Measurements from ENCODE around the gene XNDC1N.

GRCh38 chr11:71962428-71963038 lies 34.1 kb upstream of the XNDC1N start:
- no peak for TF ChIP-seq POLR2A (IDR thresholded peaks at IDR 0.05; ENCODE audit: low read depth, low read length)
- TF ChIP-seq CTCF (conservative IDR thresholded peaks at IDR 0.05; ENCODE audit: low read depth, low read length) = no peak
- TF ChIP-seq RCOR1 (IDR thresholded peaks at IDR 0.05; ENCODE audit: insufficient replicate concordance, low read length) = no peak
- TF ChIP-seq MAZ (IDR thresholded peaks at IDR 0.05; ENCODE audit: borderline replicate concordance, low read depth, low read length) = no peak
- TF ChIP-seq FOS (IDR thresholded peaks at IDR 0.05; ENCODE audit: low read depth, low read length) = no peak
- no peak for TF ChIP-seq MXI1 (IDR thresholded peaks at IDR 0.05; ENCODE audit: borderline replicate concordance, low read depth, low read length)
- TF ChIP-seq RFX5 (IDR thresholded peaks at IDR 0.05; ENCODE audit: low read depth, low read length) = no peak
- no peak for TF ChIP-seq RAD21 (IDR thresholded peaks at IDR 0.05; ENCODE audit: low read length)
- no peak for TF ChIP-seq SMC3 (IDR thresholded peaks at IDR 0.05; ENCODE audit: low read depth, low read length)
- no peak for TF ChIP-seq ELK1 (IDR thresholded peaks at IDR 0.05; ENCODE audit: borderline replicate concordance, low read depth, low read length)
- peak; percentile 98 for TF ChIP-seq NFE2L2 (IDR thresholded peaks at IDR 0.05; ENCODE audit: low read depth, low read length)
- TF ChIP-seq BHLHE40 (IDR thresholded peaks at IDR 0.05; ENCODE audit: low read depth, low read length) = no peak
- no peak for TF ChIP-seq USF2 (IDR thresholded peaks at IDR 0.05; ENCODE audit: low read depth, low read length)
- TF ChIP-seq CEBPB (IDR thresholded peaks at IDR 0.05; ENCODE audit: low read depth, low read length) = no peak

All from IMR-90 (cell line).